Esophagus muscularis mucosa (tissue), 4 donors: ENCODE data around the gene SLC13A3. TPM values are rescaled to one million over a fixed set of nuclear protein-coding genes. Genes with fewer than 3 reads are reported as not detected.

Source experiments
- DNase-seq: peaks from one replicate; pipeline ENCODE4 v3.0.0-alpha.2; 2017; ENCODE audit errors: extremely low spot score
- H3K27ac ChIP-seq, 4 donors: fragments of 200-600 bp; sonication (generic); replicated peaks in 1 of 4; 1 replicate in 3 of 4; 2 replicates in 1 of 4; pipeline ENCODE4 v1.5.1; 2016 to 2019; ENCODE audit warnings: mild to moderate bottlenecking in 1 of 4
- H3K27me3 ChIP-seq, 4 donors: fragments of 200-600 bp; sonication (generic); one replicate each; pipeline versions ENCODE4 v1.5.1 to v1.6.0; 2016 to 2019
- H3K36me3 ChIP-seq, 4 donors: fragments of 200-600 bp; sonication (generic); one replicate each; pipeline ENCODE4 v1.5.1; 2016 to 2019
- H3K4me1 ChIP-seq, 4 donors: fragments of 200-600 bp; sonication (generic); one replicate each; pipeline ENCODE4 v1.5.1; 2016 to 2019
- H3K4me3 ChIP-seq, 4 donors: fragments of 200-600 bp; sonication (generic); 1 replicate in 2 of 4; 2 replicates in 2 of 4; pipeline ENCODE4 v1.5.1; 2016 to 2019; ENCODE audit warnings: mild to moderate bottlenecking in 4 of 4, moderate library complexity in 1 of 4
- H3K9me3 ChIP-seq, 4 donors: fragments of 200-600 bp; sonication (generic); 1 replicate in 3 of 4; 2 replicates in 1 of 4; pipeline ENCODE4 v1.5.1; 2016 to 2019
- CTCF ChIP-seq, 3 experiments: fragments of 200-600 bp in 2 of 3; fragments of 450-650 bp in 1 of 3; sonication (generic) in 2 of 3; IDR thresholded peaks; one replicate each; pipeline ENCODE4 v1.5.1; 2017 to 2019; ENCODE audit warnings: antibody characterized with exemption in 3 of 3, mild to moderate bottlenecking in 2 of 3, moderate library complexity in 1 of 3
- EP300 ChIP-seq: sonication (generic); formaldehyde crosslinking; IDR thresholded peaks from one replicate; pipeline ENCODE4 v1.6.1; 2017; ENCODE audit warnings: antibody characterized with exemption
- POLR2A ChIP-seq: fragments of 450-650 bp; IDR thresholded peaks from one replicate; pipeline ENCODE4 v1.6.1; 2017; ENCODE audit warnings: antibody characterized with exemption, moderate library complexity, mild to moderate bottlenecking, low read depth
- POLR2AphosphoS5 ChIP-seq, 2 donors: sonication (generic); formaldehyde crosslinking; IDR thresholded peaks; one replicate each; pipeline ENCODE4 v1.6.1; 2017; ENCODE audit warnings: antibody characterized with exemption in 2 of 2
- WGBS: methylation state at CpG from one replicate; pipeline ENCODE4 v1.1.5; 2018; 5-methylcytosine and 5-hydroxymethylcytosine counted together
- intact Hi-C: fragments of 100-400 bp; cut with DNase I; formaldehyde crosslinking; loops from one replicate; pipeline ENCODE4 v1.15.1; 2023
- total RNA-seq, 4 donors: library from RNA; depleted of rRNA; stranded (reverse); fragments of >200 nt; gene quantifications; one replicate each; pipeline versions ENCODE4 v1.1.0 to v1.2.1, GENCODE V29; 2016

The SLC13A3 gene
- total RNA-seq, 4 donors from 2014 or later: 0.42 to 0.66 (median 0.61) TPM

GRCh38 chr20:46523696-46524328, 127.4 kb downstream of the SLC13A3 start:
- no peak overlapping the region for H3K27ac ChIP-seq
- H3K4me1 ChIP-seq: no peaks in the 10 kb centered on the region
- intact Hi-C loops: no loop called here
- DNase-seq: no peak
- no peak overlapping the region for H3K4me3 ChIP-seq
- peaks cover 0 to 65% (median 0%) of the 10 kb centered on the region in 4 donors for H3K27me3 ChIP-seq
- no peak for TF ChIP-seq POLR2A
- no peak for TF ChIP-seq CTCF (IDR thresholded peaks at IDR 0.05)
- no peak for TF ChIP-seq EP300
- no peak for TF ChIP-seq POLR2AphosphoS5 (IDR thresholded peaks at IDR 0.05)
- H3K36me3 ChIP-seq: no peaks in the 10 kb centered on the region
- H3K9me3 ChIP-seq: no peaks in the 10 kb centered on the region
- 50% methylated on average over 2 of the region's 2 CpGs for WGBS

DNA sequence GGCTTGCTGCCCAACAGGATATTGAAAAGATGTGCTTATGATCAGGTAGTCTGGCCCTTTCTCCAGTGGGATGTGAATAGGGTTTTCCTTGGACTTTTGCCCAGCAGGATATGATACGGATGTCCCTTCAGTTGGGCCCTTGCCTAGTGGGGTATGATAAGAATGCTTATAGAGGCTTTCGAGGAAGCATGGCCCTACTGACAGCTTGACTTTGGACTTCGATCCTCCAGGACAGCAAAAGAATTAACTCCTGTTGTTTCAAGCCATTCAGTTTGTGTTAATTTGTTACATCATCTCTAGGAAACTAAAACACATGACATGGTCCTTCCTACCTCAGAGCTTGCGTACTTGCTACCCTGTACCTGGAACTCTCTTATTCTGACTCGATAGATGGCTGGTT, 128.2 kb downstream of the SLC13A3 start:
- intact Hi-C loops: no loop called here
- Histone ChIP-seq H3K9me3 (no peaks in the 10 kb centered on the region), H3K27ac (no peak overlapping the region), H3K4me1 (no peaks in the 10 kb centered on the region), H3K4me3 (no peak overlapping the region), H3K36me3 (no peaks in the 10 kb centered on the region), H3K27me3 (peaks cover 0 to 68% (median 0%) of the 10 kb centered on the region in 4 donors)
- TF ChIP-seq CTCF (IDR thresholded peaks at IDR 0.05) (no peak), EP300 (no peak), POLR2AphosphoS5 (IDR thresholded peaks at IDR 0.05) (no peak), POLR2A (no peak)
- 57% methylated on average over 5 of the region's 5 CpGs for WGBS
- DNase-seq: no peak

- Histone ChIP-seq H3K9me3 (no peaks in the 10 kb centered on the region), H3K27me3 (peaks cover 0 to 70% (median 0%) of the 10 kb centered on the region in 4 donors), H3K27ac (no peak overlapping the region), H3K4me3 (no peak overlapping the region), H3K36me3 (no peaks in the 10 kb centered on the region), H3K4me1 (no peaks in the 10 kb centered on the region)
- intact Hi-C loops: no loop called here
- WGBS: 33% methylated on average over 4 of the region's 4 CpGs
- no peak for TF ChIP-seq POLR2AphosphoS5 (IDR thresholded peaks at IDR 0.05)
- peak in 2 of 3 experiments; percentile 36 to 53 for TF ChIP-seq CTCF (IDR thresholded peaks at IDR 0.05)
- DNase-seq: no peak
These were observed 130.2 kb downstream of the SLC13A3 start for GRCh38 chr20:46520976-46521579.

DNA sequence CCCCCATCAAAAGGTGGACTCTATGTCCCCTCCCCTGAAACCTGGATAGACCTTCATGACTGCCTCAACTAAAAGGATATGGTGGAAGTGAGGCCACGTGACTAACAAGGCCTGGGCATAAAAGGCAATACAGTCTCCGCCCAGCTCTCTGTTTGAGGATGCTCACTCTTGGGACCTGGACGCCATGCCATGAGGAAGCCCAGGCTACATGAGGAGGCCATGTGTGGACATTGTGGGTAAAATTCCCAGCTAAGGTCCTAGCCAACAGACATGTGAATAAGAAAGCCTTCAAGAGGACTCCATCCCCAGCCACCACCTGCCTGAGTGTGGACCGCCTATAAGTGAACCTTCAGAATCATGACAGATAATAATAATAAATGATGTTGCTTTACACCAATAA, 130.7 kb downstream of the SLC13A3 start:
- H3K27me3 ChIP-seq: peaks cover 0 to 69% (median 0%) of the 10 kb centered on the region in 4 donors
- no peaks in the 10 kb centered on the region for H3K9me3 ChIP-seq
- no peaks in the 10 kb centered on the region for H3K4me1 ChIP-seq
- intact Hi-C loops: no loop called here
- no peaks in the 10 kb centered on the region for H3K36me3 ChIP-seq
- H3K4me3 ChIP-seq: no peak overlapping the region
- no peak overlapping the region for H3K27ac ChIP-seq
- TF ChIP-seq POLR2AphosphoS5 (IDR thresholded peaks at IDR 0.05) (no peak), EP300 (no peak), CTCF (IDR thresholded peaks at IDR 0.05) (no peak), POLR2A (no peak)
- DNase-seq: no peak
- 92% methylated on average over 3 of the region's 4 CpGs for WGBS
